Measurements from ENCODE around the gene PCCB.

DNA sequence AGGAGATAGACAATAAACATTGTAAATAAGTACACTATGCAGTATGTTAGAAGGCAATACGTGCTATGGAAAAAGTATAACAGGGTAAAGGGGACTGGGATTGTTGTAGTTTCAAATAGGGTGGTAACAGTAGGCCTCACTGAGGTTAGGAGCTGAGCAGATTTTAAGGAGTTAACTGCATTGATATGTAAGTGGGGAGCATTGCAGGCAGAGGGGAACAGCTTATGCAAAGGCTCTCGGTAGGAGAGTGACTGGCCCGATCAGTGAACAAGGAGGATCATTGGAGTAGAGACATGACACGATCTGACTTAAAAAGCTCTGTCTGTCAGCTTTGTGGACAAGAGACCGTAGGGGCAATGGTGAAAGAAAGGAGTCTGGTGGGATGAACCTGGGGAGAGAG is 46.8 kb downstream of the PCCB start:
- no peak for TF ChIP-seq FOXJ3 (CRISPR knock-in tag; IDR thresholded peaks at IDR 0.05; ENCODE audit: borderline replicate concordance)
- TF ChIP-seq, protein P1, sequence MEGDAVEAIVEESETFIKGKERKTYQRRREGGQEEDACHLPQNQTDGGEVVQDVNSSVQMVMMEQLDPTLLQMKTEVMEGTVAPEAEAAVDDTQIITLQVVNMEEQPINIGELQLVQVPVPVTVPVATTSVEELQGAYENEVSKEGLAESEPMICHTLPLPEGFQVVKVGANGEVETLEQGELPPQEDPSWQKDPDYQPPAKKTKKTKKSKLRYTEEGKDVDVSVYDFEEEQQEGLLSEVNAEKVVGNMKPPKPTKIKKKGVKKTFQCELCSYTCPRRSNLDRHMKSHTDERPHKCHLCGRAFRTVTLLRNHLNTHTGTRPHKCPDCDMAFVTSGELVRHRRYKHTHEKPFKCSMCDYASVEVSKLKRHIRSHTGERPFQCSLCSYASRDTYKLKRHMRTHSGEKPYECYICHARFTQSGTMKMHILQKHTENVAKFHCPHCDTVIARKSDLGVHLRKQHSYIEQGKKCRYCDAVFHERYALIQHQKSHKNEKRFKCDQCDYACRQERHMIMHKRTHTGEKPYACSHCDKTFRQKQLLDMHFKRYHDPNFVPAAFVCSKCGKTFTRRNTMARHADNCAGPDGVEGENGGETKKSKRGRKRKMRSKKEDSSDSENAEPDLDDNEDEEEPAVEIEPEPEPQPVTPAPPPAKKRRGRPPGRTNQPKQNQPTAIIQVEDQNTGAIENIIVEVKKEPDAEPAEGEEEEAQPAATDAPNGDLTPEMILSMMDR (IDR thresholded peaks at IDR 0.05): no peak
- TF ChIP-seq, protein P2, sequence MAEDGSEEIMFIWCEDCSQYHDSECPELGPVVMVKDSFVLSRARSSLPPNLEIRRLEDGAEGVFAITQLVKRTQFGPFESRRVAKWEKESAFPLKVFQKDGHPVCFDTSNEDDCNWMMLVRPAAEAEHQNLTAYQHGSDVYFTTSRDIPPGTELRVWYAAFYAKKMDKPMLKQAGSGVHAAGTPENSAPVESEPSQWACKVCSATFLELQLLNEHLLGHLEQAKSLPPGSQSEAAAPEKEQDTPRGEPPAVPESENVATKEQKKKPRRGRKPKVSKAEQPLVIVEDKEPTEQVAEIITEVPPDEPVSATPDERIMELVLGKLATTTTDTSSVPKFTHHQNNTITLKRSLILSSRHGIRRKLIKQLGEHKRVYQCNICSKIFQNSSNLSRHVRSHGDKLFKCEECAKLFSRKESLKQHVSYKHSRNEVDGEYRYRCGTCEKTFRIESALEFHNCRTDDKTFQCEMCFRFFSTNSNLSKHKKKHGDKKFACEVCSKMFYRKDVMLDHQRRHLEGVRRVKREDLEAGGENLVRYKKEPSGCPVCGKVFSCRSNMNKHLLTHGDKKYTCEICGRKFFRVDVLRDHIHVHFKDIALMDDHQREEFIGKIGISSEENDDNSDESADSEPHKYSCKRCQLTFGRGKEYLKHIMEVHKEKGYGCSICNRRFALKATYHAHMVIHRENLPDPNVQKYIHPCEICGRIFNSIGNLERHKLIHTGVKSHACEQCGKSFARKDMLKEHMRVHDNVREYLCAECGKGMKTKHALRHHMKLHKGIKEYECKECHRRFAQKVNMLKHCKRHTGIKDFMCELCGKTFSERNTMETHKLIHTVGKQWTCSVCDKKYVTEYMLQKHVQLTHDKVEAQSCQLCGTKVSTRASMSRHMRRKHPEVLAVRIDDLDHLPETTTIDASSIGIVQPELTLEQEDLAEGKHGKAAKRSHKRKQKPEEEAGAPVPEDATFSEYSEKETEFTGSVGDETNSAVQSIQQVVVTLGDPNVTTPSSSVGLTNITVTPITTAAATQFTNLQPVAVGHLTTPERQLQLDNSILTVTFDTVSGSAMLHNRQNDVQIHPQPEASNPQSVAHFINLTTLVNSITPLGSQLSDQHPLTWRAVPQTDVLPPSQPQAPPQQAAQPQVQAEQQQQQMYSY (CRISPR knock-in tag; IDR thresholded peaks at IDR 0.05): no peak
- TF ChIP-seq, protein P3, sequence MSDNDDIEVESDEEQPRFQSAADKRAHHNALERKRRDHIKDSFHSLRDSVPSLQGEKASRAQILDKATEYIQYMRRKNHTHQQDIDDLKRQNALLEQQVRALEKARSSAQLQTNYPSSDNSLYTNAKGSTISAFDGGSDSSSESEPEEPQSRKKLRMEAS (CRISPR knock-in tag; IDR thresholded peaks at IDR 0.05): no peak
- TF ChIP-seq, protein P4, sequence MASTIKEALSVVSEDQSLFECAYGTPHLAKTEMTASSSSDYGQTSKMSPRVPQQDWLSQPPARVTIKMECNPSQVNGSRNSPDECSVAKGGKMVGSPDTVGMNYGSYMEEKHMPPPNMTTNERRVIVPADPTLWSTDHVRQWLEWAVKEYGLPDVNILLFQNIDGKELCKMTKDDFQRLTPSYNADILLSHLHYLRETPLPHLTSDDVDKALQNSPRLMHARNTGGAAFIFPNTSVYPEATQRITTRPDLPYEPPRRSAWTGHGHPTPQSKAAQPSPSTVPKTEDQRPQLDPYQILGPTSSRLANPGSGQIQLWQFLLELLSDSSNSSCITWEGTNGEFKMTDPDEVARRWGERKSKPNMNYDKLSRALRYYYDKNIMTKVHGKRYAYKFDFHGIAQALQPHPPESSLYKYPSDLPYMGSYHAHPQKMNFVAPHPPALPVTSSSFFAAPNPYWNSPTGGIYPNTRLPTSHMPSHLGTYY (CRISPR knock-in tag; IDR thresholded peaks at IDR 0.05): no peak
- TF ChIP-seq, protein P5, sequence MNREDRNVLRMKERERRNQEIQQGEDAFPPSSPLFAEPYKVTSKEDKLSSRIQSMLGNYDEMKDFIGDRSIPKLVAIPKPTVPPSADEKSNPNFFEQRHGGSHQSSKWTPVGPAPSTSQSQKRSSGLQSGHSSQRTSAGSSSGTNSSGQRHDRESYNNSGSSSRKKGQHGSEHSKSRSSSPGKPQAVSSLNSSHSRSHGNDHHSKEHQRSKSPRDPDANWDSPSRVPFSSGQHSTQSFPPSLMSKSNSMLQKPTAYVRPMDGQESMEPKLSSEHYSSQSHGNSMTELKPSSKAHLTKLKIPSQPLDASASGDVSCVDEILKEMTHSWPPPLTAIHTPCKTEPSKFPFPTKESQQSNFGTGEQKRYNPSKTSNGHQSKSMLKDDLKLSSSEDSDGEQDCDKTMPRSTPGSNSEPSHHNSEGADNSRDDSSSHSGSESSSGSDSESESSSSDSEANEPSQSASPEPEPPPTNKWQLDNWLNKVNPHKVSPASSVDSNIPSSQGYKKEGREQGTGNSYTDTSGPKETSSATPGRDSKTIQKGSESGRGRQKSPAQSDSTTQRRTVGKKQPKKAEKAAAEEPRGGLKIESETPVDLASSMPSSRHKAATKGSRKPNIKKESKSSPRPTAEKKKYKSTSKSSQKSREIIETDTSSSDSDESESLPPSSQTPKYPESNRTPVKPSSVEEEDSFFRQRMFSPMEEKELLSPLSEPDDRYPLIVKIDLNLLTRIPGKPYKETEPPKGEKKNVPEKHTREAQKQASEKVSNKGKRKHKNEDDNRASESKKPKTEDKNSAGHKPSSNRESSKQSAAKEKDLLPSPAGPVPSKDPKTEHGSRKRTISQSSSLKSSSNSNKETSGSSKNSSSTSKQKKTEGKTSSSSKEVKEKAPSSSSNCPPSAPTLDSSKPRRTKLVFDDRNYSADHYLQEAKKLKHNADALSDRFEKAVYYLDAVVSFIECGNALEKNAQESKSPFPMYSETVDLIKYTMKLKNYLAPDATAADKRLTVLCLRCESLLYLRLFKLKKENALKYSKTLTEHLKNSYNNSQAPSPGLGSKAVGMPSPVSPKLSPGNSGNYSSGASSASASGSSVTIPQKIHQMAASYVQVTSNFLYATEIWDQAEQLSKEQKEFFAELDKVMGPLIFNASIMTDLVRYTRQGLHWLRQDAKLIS (CRISPR knock-in tag; IDR thresholded peaks at IDR 0.05; ENCODE audit: borderline replicate concordance): no peak
- no peak for TF ChIP-seq TEAD1 (CRISPR knock-in tag; IDR thresholded peaks at IDR 0.05)
